DMS153 treated with DMSO at 0.1 percent for 48 hours (cell line): Measurements from ENCODE around the gene CASKIN1.

ENCODE experiments used
- DNase-seq: peaks from one replicate; lab custom pipeline; 2025; ENCODE audit not compliant: unreplicated experiment; lab: John Stamatoyannopoulos, UW

Gene CASKIN1

GRCh38 chr16:2232094-2232990 is 35.9 kb upstream of the CASKIN1 start:
- DNase-seq: no peak

DNA sequence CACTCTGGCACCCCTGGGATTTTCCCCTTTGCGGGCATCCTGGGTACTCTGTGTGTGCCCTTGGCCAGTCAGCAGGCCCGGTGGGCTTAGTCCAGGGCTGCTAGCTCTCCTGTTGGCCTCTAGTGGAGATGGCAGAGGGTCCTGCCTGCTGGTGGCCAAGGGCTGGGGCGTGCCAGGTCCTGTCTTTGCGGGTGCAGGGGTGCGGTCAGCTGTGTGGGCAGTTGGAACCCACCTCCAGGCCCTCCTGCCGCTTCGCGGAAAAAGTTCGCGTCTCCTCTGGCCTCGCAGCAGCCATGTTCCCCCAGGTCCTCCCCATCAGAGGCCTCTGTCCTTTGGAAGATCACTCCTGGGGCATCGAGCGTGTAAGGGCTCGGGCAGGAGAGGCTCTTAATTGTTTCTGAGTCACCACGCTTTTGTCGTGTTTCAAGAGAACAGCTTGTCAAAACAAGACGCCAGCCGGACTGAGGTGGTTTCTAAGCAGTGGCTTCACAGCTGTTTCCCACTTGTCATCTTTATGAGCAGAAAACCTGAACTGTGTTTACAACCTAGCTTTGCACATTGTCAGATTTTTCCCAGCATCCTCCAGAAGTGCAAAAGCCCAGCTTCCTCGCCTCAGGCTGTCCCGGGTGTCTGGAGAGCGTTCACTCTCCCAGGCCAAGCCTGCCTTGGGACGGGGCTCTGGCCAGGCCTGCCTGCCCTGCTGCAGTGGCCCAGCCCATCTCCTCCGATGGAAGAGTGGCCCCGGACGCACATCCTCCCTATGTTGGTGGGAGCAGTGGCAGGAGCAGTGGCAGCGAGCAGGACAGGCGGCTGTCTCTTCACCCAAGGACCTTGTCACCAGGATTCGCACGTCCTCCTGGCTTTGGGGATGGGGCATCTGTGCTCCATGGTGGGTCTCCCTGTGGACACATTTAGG is 34.9 kb upstream of the CASKIN1 start:
- DNase-seq: peak; percentile 14

GRCh38 chr16:2230376-2230775 is 34.0 kb upstream of the CASKIN1 start:
- no peak for DNase-seq

GRCh38 chr16:2229632-2230250 is 33.3 kb upstream of the CASKIN1 start:
- DNase-seq: no peak

GRCh38 chr16:2229091-2229490 is 32.7 kb upstream of the CASKIN1 start:
- no peak for DNase-seq

GRCh38 chr16:2228161-2228824 is 31.9 kb upstream of the CASKIN1 start:
- DNase-seq: no peak

- DNase-seq: no peak
Measured at GRCh38 chr16:2226918-2227317, 30.5 kb upstream of the CASKIN1 start.

- no peak for DNase-seq
Measured at GRCh38 chr16:2226245-2226793, 29.9 kb upstream of the CASKIN1 start.

DNA sequence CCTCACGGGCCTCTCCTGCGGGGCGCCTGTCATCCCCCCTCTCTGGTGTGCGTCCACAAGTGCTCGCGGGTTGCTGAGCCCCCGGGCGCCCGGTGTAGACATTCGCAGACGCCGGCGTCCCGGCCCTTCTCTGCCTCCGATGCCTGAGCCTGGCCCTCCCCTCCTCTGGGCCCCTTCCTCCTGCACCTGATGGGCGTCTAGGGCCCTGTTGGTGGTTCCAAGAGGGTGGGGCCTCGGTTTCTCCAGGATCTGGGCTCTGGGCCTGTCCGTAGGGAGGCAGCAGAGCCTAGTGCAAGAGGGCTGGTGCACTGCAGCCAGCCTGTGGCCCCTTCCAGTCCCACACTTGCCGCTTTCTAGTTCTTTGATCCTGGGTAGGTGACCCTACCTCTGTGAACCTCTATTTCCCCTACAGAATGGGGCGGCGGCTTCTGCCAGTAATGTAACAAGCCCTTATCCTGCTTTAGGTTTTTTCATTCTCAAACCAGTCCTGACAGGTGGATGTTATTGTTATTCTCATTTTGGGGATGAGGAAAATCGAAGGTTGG is 27.6 kb upstream of the CASKIN1 start:
- DNase-seq: no peak

DNA sequence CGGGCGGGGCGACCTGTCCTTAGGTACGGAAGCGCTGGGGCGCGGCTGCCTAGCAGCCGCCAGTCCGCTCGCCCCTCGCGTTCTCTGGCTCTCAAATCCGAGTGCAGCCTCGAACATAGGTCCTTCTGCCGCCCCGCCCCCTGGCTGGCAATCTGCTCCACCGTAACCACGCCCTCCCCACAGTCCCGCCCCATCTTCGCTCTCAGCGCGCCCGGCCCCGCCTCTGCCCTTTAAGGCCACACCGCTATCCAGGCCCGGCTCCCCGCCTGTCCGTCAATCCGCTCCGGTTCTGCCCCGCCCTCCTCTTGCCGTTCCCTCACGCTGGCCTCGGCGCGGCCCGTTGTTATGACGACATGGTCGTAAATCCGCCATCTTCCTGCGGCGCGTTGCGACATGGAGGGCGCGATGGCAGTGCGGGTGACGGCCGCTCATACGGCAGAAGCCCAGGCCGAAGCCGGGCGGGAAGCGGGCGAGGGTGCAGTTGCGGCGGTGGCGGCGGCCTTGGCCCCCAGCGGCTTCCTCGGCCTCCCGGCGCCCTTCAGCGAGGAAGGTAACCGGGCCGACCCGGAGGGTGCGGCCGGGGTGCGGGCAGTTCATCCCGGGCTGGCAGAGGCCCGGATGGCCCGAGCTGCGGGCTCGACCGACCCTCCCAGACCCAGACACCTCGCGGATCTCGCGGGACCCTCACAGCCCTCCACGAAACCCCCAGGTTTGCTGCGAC is 27.0 kb upstream of the CASKIN1 start, which contains the start of gene E4F1:
Gene E4F1 (plus strand): TSS at position 371 of the 721 bp plus-strand sequence. CDS start 23 bp downstream, at position 394.
- DNase-seq: peak; percentile 99

DNA sequence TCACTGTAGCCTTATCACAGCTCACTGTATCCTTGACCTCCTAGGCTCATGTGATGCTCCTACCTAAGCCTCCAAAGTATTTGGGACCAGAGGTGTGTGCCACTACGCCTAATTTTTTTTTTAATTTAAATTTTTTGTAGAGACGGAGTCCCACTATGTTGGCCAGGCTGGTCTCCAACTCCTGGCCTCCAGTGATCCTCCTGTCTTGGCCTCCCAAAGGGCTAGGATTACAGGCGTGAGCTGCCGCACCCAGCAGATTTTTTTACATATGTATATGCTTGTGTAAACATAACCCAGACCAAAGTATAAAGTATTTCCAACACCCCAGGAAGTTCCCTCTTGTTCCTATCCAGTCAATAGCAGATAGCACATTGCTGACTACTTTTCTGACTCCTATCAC is 19.9 kb upstream of the CASKIN1 start:
- no peak for DNase-seq

- no peak for DNase-seq
Measured at GRCh38 chr16:2214719-2214968, 18.2 kb upstream of the CASKIN1 start, which contains the start of gene PGP. Gene PGP (minus strand): TSS chr16:2214840. CDS start chr16:2214777, 63 bp downstream.

GRCh38 chr16:2213817-2214718 is 17.7 kb upstream of the CASKIN1 start:
- DNase-seq: no peak

GRCh38 chr16:2212362-2213324 is 16.2 kb upstream of the CASKIN1 start:
- no peak for DNase-seq

- DNase-seq: no peak
Measured at GRCh38 chr16:2211923-2212347, 15.5 kb upstream of the CASKIN1 start.

GRCh38 chr16:2210386-2211365 is 14.3 kb upstream of the CASKIN1 start, which contains the start of gene BRICD5:
Gene BRICD5 (minus strand): TSS chr16:2210863. CDS start chr16:2210833, 30 bp downstream.
- DNase-seq: no peak
